ENCODE data around the gene TBRG4. TPM values are rescaled to one million over a fixed set of nuclear protein-coding genes. Genes with fewer than 3 reads are reported as not detected.
A peak's percentile ranks its signal among the peaks of the same experiment; 100 is the strongest.

TBRG4 gene
- polyA plus RNA-seq, 1 donor from 2014 or later: 50.5 TPM

GRCh38 chr7:45098983-45099839 lies 12.3 kb downstream of the TBRG4 start:
- Mint-ChIP-seq H3K4me3 (no peak overlapping the region), H3K9me3 (no peaks in the 10 kb centered on the region), H3K4me1 (no peaks in the 10 kb centered on the region), H3K36me3 (no peaks in the 10 kb centered on the region), H3K27me3 (no peaks in the 10 kb centered on the region), H3K27ac (no peak overlapping the region)

GRCh38 chr7:45092931-45093235 lies 18.6 kb downstream of the TBRG4 start:
- peaks cover 3 to 9% (median 4%) of the 10 kb centered on the region in 3 donors for H3K4me1 Mint-ChIP-seq
- peaks cover 0 to 9% (median 0%) of the 10 kb centered on the region in 3 donors for H3K9me3 Mint-ChIP-seq
- H3K36me3 Mint-ChIP-seq: peaks cover 1% of the 10 kb centered on the region
- no peak overlapping the region for H3K4me3 Mint-ChIP-seq
- peak overlapping the region in 1 of 3 donors; percentile 5 for H3K27ac Mint-ChIP-seq
- peaks cover 19% of the 10 kb centered on the region for H3K27me3 Mint-ChIP-seq

- H3K27me3 Mint-ChIP-seq: peaks cover 19% of the 10 kb centered on the region
- H3K4me1 Mint-ChIP-seq: peaks cover 3 to 9% (median 4%) of the 10 kb centered on the region in 3 donors
- H3K4me3 Mint-ChIP-seq: peak overlapping the region in 1 of 4 donors; percentile 47
- H3K27ac Mint-ChIP-seq: peak overlapping the region in 1 of 3 donors; percentile 42
- peaks cover 1% of the 10 kb centered on the region for H3K36me3 Mint-ChIP-seq
- H3K9me3 Mint-ChIP-seq: peaks cover 0 to 9% (median 0%) of the 10 kb centered on the region in 3 donors
These were observed 19.2 kb downstream of the TBRG4 start for GRCh38 chr7:45092100-45092930.

GRCh38 chr7:45089341-45089891 lies 22.1 kb downstream of the TBRG4 start:
- no peak overlapping the region for H3K27ac Mint-ChIP-seq
- peaks cover 0 to 9% (median 0%) of the 10 kb centered on the region in 3 donors for H3K9me3 Mint-ChIP-seq
- peak overlapping the region; percentile 70 to 87 (median 76) for H3K4me3 Mint-ChIP-seq
- peaks cover 23% of the 10 kb centered on the region for H3K27me3 Mint-ChIP-seq
- peaks cover 3 to 9% (median 4%) of the 10 kb centered on the region in 3 donors for H3K4me1 Mint-ChIP-seq
- H3K36me3 Mint-ChIP-seq: peaks cover 1% of the 10 kb centered on the region

- Mint-ChIP-seq H3K27me3 (peaks cover 23% of the 10 kb centered on the region), H3K27ac (no peak within 1 kb of the TSS), H3K9me3 (peaks cover 0 to 9% (median 0%) of the 10 kb centered on the region in 3 donors), H3K4me3 (peak within 1 kb of the TSS; percentile 70 to 87 (median 76)), H3K4me1 (peaks cover 3 to 9% (median 4%) of the 10 kb centered on the region in 3 donors), H3K36me3 (peaks cover 1% of the 10 kb centered on the region)
These were observed 22.6 kb downstream of the TBRG4 start, which contains the start of gene NACAD for GRCh38 chr7:45088821-45089340. TSS of gene NACAD (minus strand) at chr7:45088969. CDS start at chr7:45088894, 75 bp downstream.

- H3K4me1 Mint-ChIP-seq: peaks cover 3 to 9% (median 4%) of the 10 kb centered on the region in 3 donors
- H3K9me3 Mint-ChIP-seq: peaks cover 0 to 5% (median 0%) of the 10 kb centered on the region in 3 donors
- no peak overlapping the region for H3K27ac Mint-ChIP-seq
- no peaks in the 10 kb centered on the region for H3K36me3 Mint-ChIP-seq
- peak overlapping the region in 2 of 4 donors; percentile 44 to 78 for H3K4me3 Mint-ChIP-seq
- peaks cover 22% of the 10 kb centered on the region for H3K27me3 Mint-ChIP-seq
These were observed 23.3 kb downstream of the TBRG4 start for GRCh38 chr7:45088146-45088701.

- H3K36me3 Mint-ChIP-seq: no peaks in the 10 kb centered on the region
- no peak overlapping the region for H3K27ac Mint-ChIP-seq
These were observed 24.0 kb downstream of the TBRG4 start for GRCh38 chr7:45087301-45088145.

GRCh38 chr7:45086331-45087065 lies 25.0 kb downstream of the TBRG4 start:
- Mint-ChIP-seq H3K27ac (peak overlapping the region in 1 of 3 donors; percentile 71), H3K4me1 (peaks cover 3 to 9% (median 4%) of the 10 kb centered on the region in 3 donors), H3K36me3 (no peaks in the 10 kb centered on the region), H3K9me3 (no peaks in the 10 kb centered on the region), H3K27me3 (peaks cover 22% of the 10 kb centered on the region), H3K4me3 (no peak overlapping the region)

More at GRCh38 chr7:45087301-45088145, 24.0 kb downstream of the TBRG4 start:
- Mint-ChIP-seq H3K4me1 (peaks cover 3 to 9% (median 4%) of the 10 kb centered on the region in 3 donors), H3K9me3 (peaks cover 0 to under 1% (median 0%) of the 10 kb centered on the region in 3 donors), H3K4me3 (peak overlapping the region in 3 of 4 donors; percentile 44 to 78 (median 46)), H3K27me3 (peaks cover 22% of the 10 kb centered on the region)

- Mint-ChIP-seq H3K4me3 (no peak overlapping the region), H3K9me3 (no peaks in the 10 kb centered on the region)
These were observed 25.8 kb downstream of the TBRG4 start for GRCh38 chr7:45085619-45086200.

GRCh38 chr7:45084901-45085618 lies 26.4 kb downstream of the TBRG4 start:
- H3K4me3 Mint-ChIP-seq: no peak overlapping the region
- peaks cover 3 to 9% (median 4%) of the 10 kb centered on the region in 3 donors for H3K4me1 Mint-ChIP-seq
- H3K27ac Mint-ChIP-seq: no peak overlapping the region
- no peaks in the 10 kb centered on the region for H3K9me3 Mint-ChIP-seq
- H3K36me3 Mint-ChIP-seq: no peaks in the 10 kb centered on the region
- H3K27me3 Mint-ChIP-seq: peaks cover 19% of the 10 kb centered on the region

More at GRCh38 chr7:45085619-45086200, 25.8 kb downstream of the TBRG4 start:
- Mint-ChIP-seq H3K27ac (peak overlapping the region in 2 of 3 donors; percentile 71), H3K36me3 (no peaks in the 10 kb centered on the region), H3K27me3 (peaks cover 22% of the 10 kb centered on the region), H3K4me1 (peaks cover 3 to 9% (median 4%) of the 10 kb centered on the region in 3 donors)

GRCh38 chr7:45084336-45084735 lies 27.2 kb downstream of the TBRG4 start:
- Mint-ChIP-seq H3K27ac (no peak overlapping the region), H3K4me3 (peak overlapping the region in 1 of 4 donors; percentile 12), H3K27me3 (peaks cover 13% of the 10 kb centered on the region), H3K4me1 (peaks cover under 1 to 2% (median under 1%) of the 10 kb centered on the region in 3 donors), H3K36me3 (no peaks in the 10 kb centered on the region), H3K9me3 (no peaks in the 10 kb centered on the region)

- no peaks in the 10 kb centered on the region for H3K9me3 Mint-ChIP-seq
- H3K36me3 Mint-ChIP-seq: no peaks in the 10 kb centered on the region
- peak overlapping the region in 1 of 3 donors; percentile 35 for H3K27ac Mint-ChIP-seq
- H3K4me1 Mint-ChIP-seq: peaks cover 0 to 3% (median 0%) of the 10 kb centered on the region in 3 donors
- H3K27me3 Mint-ChIP-seq: peaks cover 4% of the 10 kb centered on the region
- H3K4me3 Mint-ChIP-seq: no peak overlapping the region
These were observed 28.6 kb downstream of the TBRG4 start for GRCh38 chr7:45082831-45083331.
